ENCODE measurements around the gene GYG2. TPM values are rescaled to one million over a fixed set of nuclear protein-coding genes. Genes with fewer than 3 reads are reported as not detected.
A peak's percentile ranks its signal among the peaks of the same experiment; 100 is the strongest.

The GYG2 gene
- total RNA-seq, 1 experiment from 2014 or later = 0.58 TPM

DNA sequence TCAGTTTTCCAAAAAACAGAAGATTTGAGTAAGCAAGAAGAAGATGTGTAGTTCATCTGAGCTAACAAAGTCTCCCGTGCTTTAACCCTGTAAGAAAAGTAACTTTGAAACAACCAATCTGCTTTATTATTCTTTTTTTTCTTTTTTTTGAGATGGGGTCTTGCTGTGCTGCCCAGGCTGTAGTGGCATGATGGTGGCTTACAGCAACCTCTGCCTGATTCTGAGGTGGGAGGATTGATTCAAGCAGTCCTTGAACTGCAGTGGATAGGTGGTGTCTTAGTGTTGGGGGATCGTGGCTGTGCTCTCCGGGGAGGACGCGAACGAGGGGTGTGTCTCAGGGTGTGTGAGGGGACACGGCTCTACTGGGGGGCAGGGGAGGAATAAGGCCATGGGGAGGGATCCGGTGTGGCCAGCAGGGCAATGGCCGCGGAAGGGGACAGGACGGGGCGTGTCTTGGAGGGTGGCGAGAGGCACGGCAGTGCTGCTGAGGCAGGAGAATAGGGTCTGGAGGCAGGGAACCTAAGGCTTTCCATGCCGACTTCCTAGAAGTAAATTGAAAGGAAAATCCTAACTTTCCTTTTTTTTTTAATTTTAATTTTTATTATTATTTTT, 98.0 kb downstream of the GYG2 start:
- Histone ChIP-seq H2AFZ (ENCODE audit: low read length) (no peak overlapping the region), H3K9me2 (replicated peaks; ENCODE audit: low read length) (no peaks in the 10 kb centered on the region), H3K79me2 (ENCODE audit: low read length) (no peaks in the 10 kb centered on the region), H3K9ac (ENCODE audit: low read length) (no peak overlapping the region), H3K4me1 (ENCODE audit: insufficient read depth, low read length) (no peaks in the 10 kb centered on the region), H3K4me3 (ENCODE audit: low read length) (no peak overlapping the region), H3F3A (ENCODE audit: low read length, unreplicated experiment) (no peaks in the 10 kb centered on the region), H4K20me1 (ENCODE audit: low read length) (no peaks in the 10 kb centered on the region), H3K9me3 (ENCODE audit: low read length) (no peaks in the 10 kb centered on the region), H3K36me3 (ENCODE audit: low read depth, low read length) (no peaks in the 10 kb centered on the region), H3K27me3 (ENCODE audit: low read length) (no peaks in the 10 kb centered on the region), H3K27ac (ENCODE audit: low read length) (no peak overlapping the region), H3K4me2 (ENCODE audit: low read length) (no peak overlapping the region)
- intact Hi-C loops (cut with micrococcal nuclease) = no loop called here
- POLR2A ChIA-PET (ENCODE audit: unreplicated experiment) = no interaction called here
- no TSS peak for BruUV-seq (replicated peaks)
- DNase-seq = no peak
- no peak for TF ChIP-seq EZH2 (IDR thresholded peaks at IDR 0.05; ENCODE audit: low read length, unreplicated experiment)
- TF ChIP-seq EZH2phosphoT487 (IDR thresholded peaks at IDR 0.05; ENCODE audit: borderline replicate concordance, low read length) = no peak
- TF ChIP-seq CTCF (conservative IDR thresholded peaks at IDR 0.05; ENCODE audit: low read depth, low read length) = no peak
- CTCF ChIA-PET = no interaction called here
- ATAC-seq = no peak

DNA sequence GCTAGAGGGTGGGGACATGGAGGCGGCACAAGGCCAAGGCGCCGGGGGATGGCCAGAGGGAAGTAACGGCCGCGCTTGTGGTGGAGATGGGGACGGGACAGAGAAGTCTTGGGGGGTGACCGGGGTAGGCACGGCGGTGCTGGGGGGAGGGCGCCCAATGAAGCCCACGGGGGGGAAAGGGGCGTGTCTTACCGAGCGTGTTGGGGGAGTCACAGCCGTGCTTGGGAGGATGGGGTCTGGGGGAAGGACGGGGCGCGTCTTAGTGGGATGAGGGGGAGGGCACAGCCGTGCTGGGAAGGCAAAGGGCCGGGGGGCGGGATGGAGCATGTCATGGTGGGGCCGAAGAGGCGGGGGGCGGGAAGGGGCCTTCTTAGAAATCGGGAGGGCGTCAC, 99.5 kb downstream of the GYG2 start:
- Histone ChIP-seq H3K9me3 (ENCODE audit: low read length) (no peaks in the 10 kb centered on the region), H3K9me2 (replicated peaks; ENCODE audit: low read length) (no peaks in the 10 kb centered on the region), H3K4me3 (ENCODE audit: low read length) (no peak overlapping the region), H3K27ac (ENCODE audit: low read length) (no peak overlapping the region), H3K27me3 (ENCODE audit: low read length) (no peaks in the 10 kb centered on the region), H3K4me2 (ENCODE audit: low read length) (peak overlapping the region; percentile 85; the same call in 1 of the 2 replicates), H2AFZ (ENCODE audit: low read length) (no peak overlapping the region), H3K4me1 (ENCODE audit: insufficient read depth, low read length) (no peaks in the 10 kb centered on the region), H4K20me1 (ENCODE audit: low read length) (no peaks in the 10 kb centered on the region), H3K36me3 (ENCODE audit: low read depth, low read length) (no peaks in the 10 kb centered on the region), H3K9ac (ENCODE audit: low read length) (no peak overlapping the region), H3F3A (ENCODE audit: low read length, unreplicated experiment) (no peaks in the 10 kb centered on the region), H3K79me2 (ENCODE audit: low read length) (no peaks in the 10 kb centered on the region)
- DNase-seq (no peak), ATAC-seq (no peak)
- CTCF ChIA-PET = no interaction called here
- intact Hi-C loops (cut with micrococcal nuclease) = no loop called here
- POLR2A ChIA-PET (ENCODE audit: unreplicated experiment) = interaction anchor here (0.5 kb wide), 1 partner anchor 24 kb away, joined by 6 read pairs; no protein-coding TSS in a partner anchor
- TF ChIP-seq EZH2 (IDR thresholded peaks at IDR 0.05; ENCODE audit: low read length, unreplicated experiment) (no peak), EZH2phosphoT487 (IDR thresholded peaks at IDR 0.05; ENCODE audit: borderline replicate concordance, low read length) (no peak), CTCF (conservative IDR thresholded peaks at IDR 0.05; ENCODE audit: low read depth, low read length) (no peak)
- no TSS peak for BruUV-seq (replicated peaks)

Data from PC-3 (cell line).